Measurements from ENCODE around the gene PDRG1.

The PDRG1 gene

GRCh38 chr20:31975874-31976273, 24.0 kb upstream of the PDRG1 start:
- FAIRE-seq (no peak), DNase-seq (ENCODE audit: insufficient read length, low spot score) (no peak)
- no peak for TF ChIP-seq CTCF (IDR thresholded peaks at IDR 0.05; ENCODE audit: insufficient read depth, missing control alignments)

DNA sequence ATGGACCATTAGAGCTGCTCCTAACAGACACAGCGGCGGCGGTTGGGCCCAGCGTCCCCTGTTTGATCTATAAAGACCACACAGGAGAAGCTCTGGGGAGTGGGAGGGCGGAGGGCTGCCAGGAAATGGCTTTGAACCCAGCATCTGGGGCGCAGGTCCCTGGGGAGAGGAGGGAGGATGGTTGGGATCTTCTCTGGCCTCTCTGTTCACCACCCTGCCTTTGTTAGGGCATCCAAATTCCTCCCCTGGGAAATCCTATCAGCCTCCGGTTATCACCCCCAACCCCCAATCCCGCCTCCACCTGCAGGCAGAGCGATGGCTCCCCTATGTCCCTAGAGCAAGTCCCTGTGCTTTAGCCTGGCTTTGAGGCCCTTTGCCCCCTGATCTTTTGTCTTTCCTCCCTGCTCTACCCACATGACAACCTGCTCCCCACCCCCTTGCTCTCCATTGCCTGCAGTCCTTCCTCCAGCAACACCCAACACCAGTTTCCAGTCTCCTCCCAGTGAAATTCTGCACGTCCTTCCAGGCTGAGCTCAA, 23.2 kb upstream of the PDRG1 start:
- FAIRE-seq (no peak), DNase-seq (ENCODE audit: insufficient read length, low spot score) (no peak)
- TF ChIP-seq CTCF (IDR thresholded peaks at IDR 0.05; ENCODE audit: insufficient read depth, missing control alignments) = no peak

DNA sequence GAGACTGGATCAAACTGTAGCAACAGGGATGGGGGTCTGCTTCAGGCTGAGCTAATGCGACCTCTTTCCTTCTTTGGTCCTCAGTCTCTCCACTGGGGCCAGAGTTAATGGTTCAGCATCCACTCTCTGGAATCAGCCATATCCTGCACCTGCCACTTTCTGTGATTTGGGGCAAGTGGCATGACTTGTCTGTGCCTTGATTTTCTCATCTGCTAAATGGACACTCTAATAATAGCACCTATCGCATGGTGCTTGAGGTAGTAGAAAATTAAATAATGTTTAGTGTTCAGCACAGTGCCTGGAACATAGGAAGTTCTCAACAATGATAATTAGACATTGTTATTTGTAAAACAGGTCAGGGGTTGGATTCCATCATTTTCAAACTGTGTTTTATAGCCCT, 22.4 kb upstream of the PDRG1 start:
- TF ChIP-seq CTCF (IDR thresholded peaks at IDR 0.05; ENCODE audit: insufficient read depth, missing control alignments) = no peak
- FAIRE-seq (no peak), DNase-seq (ENCODE audit: insufficient read length, low spot score) (no peak)

DNA sequence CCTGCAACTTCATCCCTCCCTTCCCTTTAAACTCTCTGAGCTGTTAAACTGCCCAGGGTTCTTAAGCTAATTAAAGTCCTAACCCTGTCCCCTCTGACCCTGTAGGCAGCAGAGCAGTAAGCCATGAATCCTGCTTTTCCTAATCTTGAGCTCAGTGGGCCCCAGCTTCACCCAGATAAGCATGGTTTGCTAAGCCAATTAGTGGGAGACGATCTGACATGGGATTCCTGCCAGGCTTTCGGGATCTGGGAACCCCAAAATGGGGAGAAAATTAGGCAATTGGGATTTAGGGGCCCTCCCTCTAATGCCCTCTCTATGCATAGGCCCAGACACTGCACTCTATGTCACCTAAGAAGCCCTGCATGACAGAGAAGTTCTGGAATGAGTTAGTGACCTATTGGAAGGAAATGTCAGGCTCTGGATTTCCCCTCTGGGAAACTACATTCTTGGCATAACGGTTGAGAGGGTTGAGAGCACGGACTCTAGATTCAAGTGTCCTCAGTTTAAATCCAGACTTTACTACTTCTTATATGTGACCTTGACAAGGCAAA, 20.7 kb upstream of the PDRG1 start:
- no peak for TF ChIP-seq CTCF (IDR thresholded peaks at IDR 0.05; ENCODE audit: insufficient read depth, missing control alignments)
- DNase-seq (ENCODE audit: insufficient read length, low spot score) = no peak
- FAIRE-seq = no peak

DNA sequence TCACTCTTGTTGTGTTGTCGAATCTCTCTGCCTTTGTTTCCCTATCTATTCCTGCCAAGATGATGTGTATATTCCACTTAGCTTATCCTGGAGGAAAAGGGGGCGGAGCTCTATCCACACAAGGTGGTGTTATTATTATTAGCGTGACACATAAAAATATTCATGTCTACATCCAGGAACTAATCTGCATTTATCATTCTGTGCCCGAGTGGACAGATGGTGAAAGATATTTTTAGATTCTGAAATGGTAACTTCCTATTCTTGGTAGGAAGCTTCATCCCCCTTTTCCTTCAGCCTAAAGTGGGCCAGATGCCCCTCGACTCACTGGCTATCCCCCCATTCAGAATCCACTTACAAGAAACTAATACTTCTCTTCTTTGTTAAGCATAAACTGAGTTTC, 18.1 kb upstream of the PDRG1 start:
- DNase-seq (ENCODE audit: insufficient read length, low spot score) = no peak
- FAIRE-seq = no peak
- TF ChIP-seq CTCF (IDR thresholded peaks at IDR 0.05; ENCODE audit: insufficient read depth, missing control alignments) = no peak

DNA sequence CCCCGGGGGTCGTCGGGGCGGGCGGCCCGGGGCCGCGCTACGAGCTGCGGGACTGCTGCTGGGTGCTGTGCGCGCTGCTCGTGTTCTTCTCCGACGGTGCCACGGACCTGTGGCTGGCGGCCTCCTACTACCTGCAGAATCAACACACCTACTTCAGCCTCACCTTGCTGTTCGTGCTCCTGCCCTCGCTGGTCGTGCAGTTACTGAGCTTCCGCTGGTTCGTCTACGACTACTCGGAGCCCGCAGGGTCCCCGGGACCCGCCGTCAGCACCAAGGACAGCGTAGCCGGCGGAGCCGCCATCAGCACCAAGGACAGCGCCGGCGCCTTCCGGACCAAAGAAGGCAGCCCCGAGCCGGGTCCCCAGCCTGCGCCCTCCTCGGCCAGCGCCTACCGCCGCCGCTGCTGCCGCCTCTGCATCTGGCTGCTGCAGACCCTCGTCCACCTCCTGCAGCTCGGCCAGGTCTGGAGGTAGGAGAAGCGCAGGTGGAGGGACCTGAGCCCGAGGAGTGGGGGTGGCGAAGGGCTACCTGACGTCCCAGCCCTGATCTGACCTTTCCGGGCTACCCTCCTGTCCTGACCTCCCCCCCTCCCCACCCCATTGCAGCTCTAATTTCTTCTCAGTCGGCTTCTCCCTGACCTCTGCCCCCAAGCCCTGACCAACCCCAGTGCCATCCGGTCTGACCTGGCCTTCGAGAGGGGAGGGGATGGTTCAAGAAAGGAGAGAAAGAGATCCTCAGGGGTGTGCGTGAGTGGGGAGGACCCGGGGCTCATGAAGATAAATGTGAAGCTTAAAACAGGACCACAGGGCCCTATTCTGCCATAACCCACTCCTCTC, 16.7 kb upstream of the PDRG1 start:
- no peak for TF ChIP-seq CTCF (IDR thresholded peaks at IDR 0.05; ENCODE audit: insufficient read depth, missing control alignments)
- DNase-seq (ENCODE audit: insufficient read length, low spot score) (no peak), FAIRE-seq (no peak)

DNA sequence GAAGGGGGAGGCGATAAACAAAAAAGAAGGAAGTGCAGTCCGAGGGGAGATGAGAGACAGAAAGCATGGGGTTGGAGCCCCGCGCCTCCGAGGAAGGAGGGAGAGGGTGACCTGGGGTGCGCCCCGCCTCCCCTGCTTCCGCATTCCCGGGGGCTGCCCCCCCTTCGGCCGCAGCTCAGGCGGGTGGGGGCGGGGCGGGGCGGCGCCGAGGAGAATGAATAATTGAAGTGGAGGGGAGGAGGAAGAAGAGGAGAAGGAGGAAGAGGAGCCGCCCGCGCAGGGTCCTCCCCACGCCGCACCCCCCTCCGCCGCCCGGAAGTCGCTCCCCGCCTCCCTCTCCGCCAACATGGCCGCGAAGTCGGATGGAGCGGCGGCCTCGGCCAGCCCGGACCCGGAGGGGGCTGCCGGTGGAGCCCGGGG, 16.0 kb upstream of the PDRG1 start, which contains the start of gene XKR7:
XKR7 (plus strand) TSS at position 322 of the 420 bp plus-strand sequence; CDS start at position 347, 25 bp downstream.
- DNase-seq (ENCODE audit: insufficient read length, low spot score) = peak; percentile 73
- no peak for FAIRE-seq
- TF ChIP-seq CTCF (IDR thresholded peaks at IDR 0.05; ENCODE audit: insufficient read depth, missing control alignments) = no peak

Measured in D721Med (cell line).